HG03354 (cell line): ENCODE results near the gene FAM120C.

Source experiments
- ATAC-seq: cut with Tn5 transposase; IDR thresholded peaks from one replicate; pipeline ENCODE4 v1.9.1; 2021; ENCODE audit warnings: mild to moderate bottlenecking; ENCODE audit not compliant: unreplicated experiment, poor library complexity, severe bottlenecking

The FAM120C gene

GRCh38 chrX:54044126-54044876 is 138.8 kb downstream of the FAM120C start, which contains the start of gene PHF8:
PHF8 (minus strand) TSS chrX:54044473; CDS start chrX:54042728, 1,745 bp downstream.
- ATAC-seq = peak; percentile 87

- peak; percentile 19 for ATAC-seq
These were observed 139.4 kb downstream of the FAM120C start for GRCh38 chrX:54043541-54044125.

DNA sequence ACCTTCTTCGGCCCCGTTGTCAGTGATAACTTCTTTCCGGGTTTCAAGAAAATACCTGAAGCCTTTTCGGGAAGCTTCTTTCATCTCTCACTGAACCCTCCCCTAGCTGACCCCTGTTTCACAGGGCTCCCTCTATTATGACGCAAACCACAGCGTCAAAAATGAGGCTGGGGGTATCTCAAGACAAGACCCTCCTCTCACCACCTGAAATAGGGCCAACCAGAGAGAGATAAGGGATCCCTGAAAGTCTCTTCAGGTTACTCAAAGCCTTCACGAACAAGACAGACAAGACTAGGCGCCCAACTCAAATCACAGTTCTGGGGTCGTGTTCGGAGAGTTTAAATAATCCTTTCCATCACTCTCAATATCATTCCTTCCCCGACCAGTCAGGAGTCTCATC is 140.0 kb downstream of the FAM120C start:
- ATAC-seq = no peak

- ATAC-seq = no peak
These were observed 140.4 kb downstream of the FAM120C start for GRCh38 chrX:54042609-54043021.

DNA sequence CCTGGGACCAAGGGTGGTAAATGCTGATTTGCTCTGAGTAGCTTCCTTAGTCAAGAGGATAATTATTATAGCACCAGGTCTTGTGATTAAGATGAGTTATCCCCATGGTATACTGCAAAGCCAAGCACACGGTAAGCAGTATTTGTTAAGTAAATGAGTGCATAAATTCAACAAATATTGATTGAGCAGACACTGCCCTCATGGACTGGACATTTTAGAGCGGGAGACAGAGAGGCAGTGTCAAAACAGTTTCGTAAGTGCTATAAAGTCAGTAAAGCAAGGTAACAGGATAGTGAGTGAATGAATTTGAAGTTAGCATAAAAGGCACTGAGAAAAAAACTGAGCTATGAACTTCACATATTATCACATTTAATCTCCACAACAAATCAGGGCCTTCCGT is 152.7 kb downstream of the FAM120C start:
- no peak for ATAC-seq

- no peak for ATAC-seq
These were observed 153.4 kb downstream of the FAM120C start for GRCh38 chrX:54029529-54030143.

DNA sequence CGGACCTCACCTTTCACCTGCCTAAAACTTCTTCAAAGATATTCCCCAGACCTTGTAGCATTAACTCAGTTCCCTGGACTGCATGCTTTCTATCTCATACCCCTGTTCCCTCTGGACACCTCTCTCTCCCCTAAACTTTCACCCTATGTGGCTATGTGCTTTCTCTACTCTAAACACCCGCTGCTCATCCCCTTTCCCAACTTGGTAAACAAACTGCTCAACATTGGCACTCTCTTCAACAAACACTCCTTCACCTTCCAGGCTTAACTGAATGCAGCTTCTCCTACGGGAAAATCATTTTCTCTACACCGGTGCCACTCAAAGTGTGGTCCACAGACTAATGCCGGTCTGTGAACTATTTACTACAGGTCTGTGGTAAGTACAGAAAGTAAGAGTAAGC is 158.7 kb downstream of the FAM120C start:
- ATAC-seq = no peak
